Thyroid gland (tissue), 4 donors: ENCODE results near the gene NPPC.

ENCODE experiments used
- POLR2A ChIP-seq, 2 donors: fragments of 450-650 bp; IDR thresholded peaks; one replicate each; pipeline ENCODE4 v1.6.1; 2017; ENCODE audit warnings: antibody characterized with exemption in 2 of 2, mild to moderate bottlenecking in 2 of 2, moderate library complexity in 1 of 2
- TF ChIP-seq, protein P1 (sequence below), 6 experiments: fragments of 200-600 bp in 3 of 6; fragments of 450-650 bp in 3 of 6; sonication (generic) in 3 of 6; IDR thresholded peaks; one replicate each; pipeline ENCODE4 v1.5.1; 2016 to 2019; ENCODE audit warnings: antibody characterized with exemption in 6 of 6, mild to moderate bottlenecking in 2 of 6, inconsistent platforms in 1 of 6, moderate library complexity in 1 of 6

DNA sequence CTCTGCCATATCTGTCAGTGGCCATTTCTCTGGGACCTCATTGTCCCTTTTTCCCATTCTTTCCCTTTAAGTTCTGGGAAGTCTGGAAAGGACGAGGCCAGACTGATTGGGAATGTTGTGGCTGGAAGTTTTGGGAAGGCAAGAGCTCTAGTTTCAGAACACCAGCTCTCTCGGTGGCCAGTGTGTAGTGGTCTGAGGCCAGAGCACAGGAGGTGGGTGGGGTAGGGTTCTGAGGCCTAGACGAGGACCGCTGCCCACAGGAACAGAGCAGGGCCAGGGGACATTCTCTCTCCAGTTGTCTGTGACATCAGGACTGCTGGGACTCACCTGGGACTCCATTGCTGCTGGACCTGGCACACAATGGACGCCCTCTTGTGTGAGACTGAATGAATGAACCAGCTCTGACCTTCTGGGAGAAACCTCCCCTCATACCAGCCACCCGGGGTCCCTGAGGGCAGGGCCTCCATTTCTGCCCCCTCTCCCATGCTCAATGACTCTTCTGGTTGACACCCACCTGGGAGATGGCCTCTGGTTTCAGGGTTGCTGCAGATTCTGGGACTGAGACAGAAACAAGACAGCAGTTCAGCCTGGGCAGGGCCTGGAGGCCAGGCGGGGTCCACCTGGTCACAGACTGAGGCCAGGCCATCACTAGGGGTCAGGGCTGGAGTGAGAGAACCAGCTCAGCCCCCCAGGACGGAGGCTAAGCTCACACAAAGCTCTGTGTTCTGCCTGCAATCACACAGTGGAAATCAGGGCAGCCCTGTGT is 8.4 kb upstream of the NPPC start:
- TF ChIP-seq, protein P1, sequence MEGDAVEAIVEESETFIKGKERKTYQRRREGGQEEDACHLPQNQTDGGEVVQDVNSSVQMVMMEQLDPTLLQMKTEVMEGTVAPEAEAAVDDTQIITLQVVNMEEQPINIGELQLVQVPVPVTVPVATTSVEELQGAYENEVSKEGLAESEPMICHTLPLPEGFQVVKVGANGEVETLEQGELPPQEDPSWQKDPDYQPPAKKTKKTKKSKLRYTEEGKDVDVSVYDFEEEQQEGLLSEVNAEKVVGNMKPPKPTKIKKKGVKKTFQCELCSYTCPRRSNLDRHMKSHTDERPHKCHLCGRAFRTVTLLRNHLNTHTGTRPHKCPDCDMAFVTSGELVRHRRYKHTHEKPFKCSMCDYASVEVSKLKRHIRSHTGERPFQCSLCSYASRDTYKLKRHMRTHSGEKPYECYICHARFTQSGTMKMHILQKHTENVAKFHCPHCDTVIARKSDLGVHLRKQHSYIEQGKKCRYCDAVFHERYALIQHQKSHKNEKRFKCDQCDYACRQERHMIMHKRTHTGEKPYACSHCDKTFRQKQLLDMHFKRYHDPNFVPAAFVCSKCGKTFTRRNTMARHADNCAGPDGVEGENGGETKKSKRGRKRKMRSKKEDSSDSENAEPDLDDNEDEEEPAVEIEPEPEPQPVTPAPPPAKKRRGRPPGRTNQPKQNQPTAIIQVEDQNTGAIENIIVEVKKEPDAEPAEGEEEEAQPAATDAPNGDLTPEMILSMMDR (IDR thresholded peaks at IDR 0.05) = no peak
- TF ChIP-seq POLR2A (IDR thresholded peaks at IDR 0.05) = no peak
